GM11168 (cell line): Measurements from ENCODE around the gene LRP11.

Source experiments
- in situ Hi-C: fragments of 300-500 bp; cut with MboI; formaldehyde crosslinking; loops from one replicate; pipeline ENCODE4 v1.12.0; 2022; ENCODE audit warnings: low sequenced_read_pairs; ENCODE audit not compliant: unreplicated experiment

LRP11 gene

GRCh38 chr6:149820506-149820905 lies 43.7 kb downstream of the LRP11 start:
- in situ Hi-C loops, result no loop called here

- in situ Hi-C loops, result no loop called here
Observed at GRCh38 chr6:149815788-149816187, 48.4 kb downstream of the LRP11 start.

GRCh38 chr6:149813351-149813750 lies 50.8 kb downstream of the LRP11 start:
- in situ Hi-C loops, result no loop called here

GRCh38 chr6:149809798-149810197 lies 54.4 kb downstream of the LRP11 start:
- in situ Hi-C loops, result no loop called here

- in situ Hi-C loops, result no loop called here
Observed at GRCh38 chr6:149806127-149806526, 58.0 kb downstream of the LRP11 start.

- in situ Hi-C loops, result no loop called here
Observed at GRCh38 chr6:149783551-149783950, 80.6 kb downstream of the LRP11 start.

GRCh38 chr6:149782337-149782736 lies 81.8 kb downstream of the LRP11 start:
- in situ Hi-C loops, result no loop called here

- in situ Hi-C loops, result no loop called here
Observed at GRCh38 chr6:149781715-149782114, 82.4 kb downstream of the LRP11 start.

- in situ Hi-C loops, result no loop called here
Observed at GRCh38 chr6:149779644-149779963, 84.6 kb downstream of the LRP11 start.

GRCh38 chr6:149777624-149778023 lies 86.5 kb downstream of the LRP11 start:
- in situ Hi-C loops, result no loop called here

GRCh38 chr6:149771925-149772324 lies 92.2 kb downstream of the LRP11 start:
- in situ Hi-C loops, result no loop called here

GRCh38 chr6:149771185-149771584 lies 93.0 kb downstream of the LRP11 start:
- in situ Hi-C loops, result no loop called here

GRCh38 chr6:149769676-149770075 lies 94.5 kb downstream of the LRP11 start:
- in situ Hi-C loops, result no loop called here
